ENCODE data around the gene ECHS1.
A peak's percentile ranks its signal among the peaks of the same experiment; 100 is the strongest.
"Not testable (repeated sequence)": the region's sequence is repeated elsewhere in the genome, so short reads cannot be mapped to it uniquely, and the experiment has no call there.

ECHS1 gene

GRCh38 chr10:133393401-133394063 is 20.4 kb upstream of the ECHS1 start:
- H3K4me3 ChIP-seq, result peak overlapping the region; percentile 82
- peaks cover 19% of the 10 kb centered on the region for H3K36me3 ChIP-seq (replicated peaks)
- in situ Hi-C loops (cut with MboI; ENCODE audit: low sequenced_read_pairs), result no loop called here
- DNase-seq (ENCODE audit: low spot score in 2 of 2), result no peak
- H3K9me3 ChIP-seq, result no peaks in the 10 kb centered on the region
- H3K27me3 ChIP-seq (ENCODE audit: low read depth), result no peaks in the 10 kb centered on the region
- peaks cover 4% of the 10 kb centered on the region; the same call in 1 of the 2 replicates for H3K4me1 ChIP-seq

- DNase-seq (ENCODE audit: low spot score in 2 of 2), result no peak
- Histone ChIP-seq H3K27me3 (ENCODE audit: low read depth) (no peaks in the 10 kb centered on the region), H3K4me1 (peaks cover 4% of the 10 kb centered on the region; the same call in 1 of the 2 replicates), H3K9me3 (no peaks in the 10 kb centered on the region), H3K4me3 (no peak overlapping the region), H3K36me3 (replicated peaks) (peaks cover 11% of the 10 kb centered on the region)
- in situ Hi-C loops (cut with MboI; ENCODE audit: low sequenced_read_pairs), result no loop called here
Observed at GRCh38 chr10:133391761-133392518, 18.8 kb upstream of the ECHS1 start.

GRCh38 chr10:133391249-133391635 is 18.1 kb upstream of the ECHS1 start:
- H3K27me3 ChIP-seq (ENCODE audit: low read depth), result no peaks in the 10 kb centered on the region
- peaks cover 8% of the 10 kb centered on the region for H3K36me3 ChIP-seq (replicated peaks)
- H3K4me1 ChIP-seq, result peaks cover 4% of the 10 kb centered on the region; the same call in 1 of the 2 replicates
- in situ Hi-C loops (cut with MboI; ENCODE audit: low sequenced_read_pairs), result no loop called here
- DNase-seq (ENCODE audit: low spot score in 2 of 2), result no peak
- no peaks in the 10 kb centered on the region for H3K9me3 ChIP-seq
- no peak overlapping the region for H3K4me3 ChIP-seq

- DNase-seq (ENCODE audit: low spot score in 2 of 2), result no peak
- H3K36me3 ChIP-seq (replicated peaks), result peaks cover 3% of the 10 kb centered on the region; the same call in 1 of the 2 replicates
- H3K4me1 ChIP-seq, result peaks cover 4% of the 10 kb centered on the region; the same call in 1 of the 2 replicates
- in situ Hi-C loops (cut with MboI; ENCODE audit: low sequenced_read_pairs), result no loop called here
- no peak overlapping the region for H3K4me3 ChIP-seq
- no peaks in the 10 kb centered on the region for H3K9me3 ChIP-seq
- H3K27me3 ChIP-seq (ENCODE audit: low read depth), result no peaks in the 10 kb centered on the region
Observed at GRCh38 chr10:133390597-133391248, 17.6 kb upstream of the ECHS1 start.

GRCh38 chr10:133388973-133389818 is 16.0 kb upstream of the ECHS1 start:
- H3K9me3 ChIP-seq, result no peaks in the 10 kb centered on the region
- in situ Hi-C loops (cut with MboI; ENCODE audit: low sequenced_read_pairs), result no loop called here
- H3K4me3 ChIP-seq, result no peak overlapping the region
- H3K27me3 ChIP-seq (ENCODE audit: low read depth), result no peaks in the 10 kb centered on the region
- no peak for DNase-seq (ENCODE audit: low spot score in 2 of 2)
- peaks cover under 1% of the 10 kb centered on the region; the same call in 1 of the 2 replicates for H3K36me3 ChIP-seq (replicated peaks)
- H3K4me1 ChIP-seq, result peaks cover 4% of the 10 kb centered on the region; the same call in 1 of the 2 replicates

- in situ Hi-C loops (cut with MboI; ENCODE audit: low sequenced_read_pairs), result no loop called here
- no peak for DNase-seq (ENCODE audit: low spot score in 2 of 2)
- no peaks in the 10 kb centered on the region for H3K27me3 ChIP-seq (ENCODE audit: low read depth)
- no peak overlapping the region for H3K4me3 ChIP-seq
- H3K36me3 ChIP-seq (replicated peaks), result no peaks in the 10 kb centered on the region
- H3K9me3 ChIP-seq, result no peaks in the 10 kb centered on the region
- peaks cover under 1% of the 10 kb centered on the region; the same call in 1 of the 2 replicates for H3K4me1 ChIP-seq
Observed at GRCh38 chr10:133388236-133388972, 15.2 kb upstream of the ECHS1 start.

GRCh38 chr10:133386951-133387350 is 13.8 kb upstream of the ECHS1 start:
- H3K27me3 ChIP-seq (ENCODE audit: low read depth); H3K36me3 ChIP-seq (replicated peaks); DNase-seq (ENCODE audit: low spot score in 2 of 2); in situ Hi-C loops (cut with MboI; ENCODE audit: low sequenced_read_pairs); H3K4me3 ChIP-seq; H3K9me3 ChIP-seq; H3K4me1 ChIP-seq: not testable (repeated sequence)

GRCh38 chr10:133385214-133385613 is 12.1 kb upstream of the ECHS1 start:
- no peak overlapping the region for H3K4me3 ChIP-seq
- no peaks in the 10 kb centered on the region for H3K27me3 ChIP-seq (ENCODE audit: low read depth)
- DNase-seq (ENCODE audit: low spot score in 2 of 2), result no peak
- H3K9me3 ChIP-seq, result no peaks in the 10 kb centered on the region
- in situ Hi-C loops (cut with MboI; ENCODE audit: low sequenced_read_pairs), result no loop called here
- H3K36me3 ChIP-seq (replicated peaks), result no peaks in the 10 kb centered on the region
- no peaks in the 10 kb centered on the region for H3K4me1 ChIP-seq

GRCh38 chr10:133384071-133384470 is 10.9 kb upstream of the ECHS1 start:
- in situ Hi-C loops (cut with MboI; ENCODE audit: low sequenced_read_pairs), result no loop called here
- Histone ChIP-seq H3K9me3 (no peaks in the 10 kb centered on the region), H3K4me3 (no peak overlapping the region), H3K36me3 (replicated peaks) (no peaks in the 10 kb centered on the region), H3K4me1 (no peaks in the 10 kb centered on the region), H3K27me3 (ENCODE audit: low read depth) (no peaks in the 10 kb centered on the region)
- DNase-seq (ENCODE audit: low spot score in 2 of 2), result no peak

GRCh38 chr10:133383551-133383950 is 10.4 kb upstream of the ECHS1 start:
- Histone ChIP-seq H3K9me3 (no peaks in the 10 kb centered on the region), H3K4me3 (no peak overlapping the region), H3K4me1 (no peaks in the 10 kb centered on the region), H3K36me3 (replicated peaks) (no peaks in the 10 kb centered on the region), H3K27me3 (ENCODE audit: low read depth) (no peaks in the 10 kb centered on the region)
- in situ Hi-C loops (cut with MboI; ENCODE audit: low sequenced_read_pairs), result no loop called here
- DNase-seq (ENCODE audit: low spot score in 2 of 2), result no peak

- H3K9me3 ChIP-seq, result no peaks in the 10 kb centered on the region
- DNase-seq (ENCODE audit: low spot score in 2 of 2), result no peak
- in situ Hi-C loops (cut with MboI; ENCODE audit: low sequenced_read_pairs), result no loop called here
- no peaks in the 10 kb centered on the region for H3K36me3 ChIP-seq (replicated peaks)
- no peaks in the 10 kb centered on the region for H3K27me3 ChIP-seq (ENCODE audit: low read depth)
- no peak overlapping the region for H3K4me3 ChIP-seq
- peaks cover 9% of the 10 kb centered on the region for H3K4me1 ChIP-seq
Observed at GRCh38 chr10:133381036-133381435, 7.9 kb upstream of the ECHS1 start.

GRCh38 chr10:133379801-133380666 is 6.9 kb upstream of the ECHS1 start:
- Histone ChIP-seq H3K4me3 (no peak overlapping the region), H3K9me3 (no peaks in the 10 kb centered on the region), H3K4me1 (peaks cover 17% of the 10 kb centered on the region), H3K27me3 (ENCODE audit: low read depth) (no peaks in the 10 kb centered on the region), H3K36me3 (replicated peaks) (no peaks in the 10 kb centered on the region)
- in situ Hi-C loops (cut with MboI; ENCODE audit: low sequenced_read_pairs), result no loop called here
- DNase-seq (ENCODE audit: low spot score in 2 of 2), result no peak
